Measurements from ENCODE around the gene RSBN1L. TPM values are rescaled to one million over a fixed set of nuclear protein-coding genes. Genes with fewer than 3 reads are reported as not detected.

RSBN1L gene
- polyA plus RNA-seq, 1 donor from 2014 or later, result 24.7 TPM

DNA sequence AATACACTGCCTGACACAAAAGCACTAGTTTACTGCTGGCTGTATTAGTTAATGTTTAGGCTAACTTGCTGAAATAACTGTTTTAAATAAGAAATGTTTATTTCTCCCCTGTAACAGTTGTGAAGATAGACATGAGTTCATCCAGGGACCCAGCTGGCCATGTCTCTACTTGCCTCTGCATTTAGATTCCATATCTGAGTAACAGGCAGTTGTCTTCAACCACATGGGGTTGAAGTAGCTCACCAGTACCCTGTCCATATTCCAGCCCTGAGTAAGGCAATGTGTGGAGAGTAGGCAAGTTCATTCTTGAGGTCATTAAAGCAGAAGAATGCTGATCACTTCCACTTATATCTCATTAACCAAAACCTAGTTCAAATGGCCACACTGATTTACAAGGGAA is 31.1 kb upstream of the RSBN1L start:
- Histone ChIP-seq H2AFZ (ENCODE audit: low read depth, low read length) (no peak overlapping the region), H3K27me3 (ENCODE audit: insufficient read depth, low read depth, low read length) (no peaks in the 10 kb centered on the region), H3K36me3 (ENCODE audit: insufficient read depth, low read length) (no peaks in the 10 kb centered on the region), H3K9me3 (ENCODE audit: low read length) (no peaks in the 10 kb centered on the region), H4K20me1 (ENCODE audit: insufficient read depth) (no peaks in the 10 kb centered on the region), H3F3A (ENCODE audit: insufficient read depth, low read length, poor library complexity, severe bottlenecking) (no peaks in the 10 kb centered on the region), H3K27ac (ENCODE audit: low read length) (no peak overlapping the region), H3K4me2 (ENCODE audit: low read length) (no peak overlapping the region), H3K79me2 (replicated peaks; ENCODE audit: insufficient read depth, low read length) (no peaks in the 10 kb centered on the region), H3K9ac (ENCODE audit: low read length) (no peak overlapping the region), H3K4me3 (ENCODE audit: low read length) (no peak overlapping the region), H3K9me2 (ENCODE audit: insufficient read depth, low read length) (no peaks in the 10 kb centered on the region)
- TF ChIP-seq, protein P1, sequence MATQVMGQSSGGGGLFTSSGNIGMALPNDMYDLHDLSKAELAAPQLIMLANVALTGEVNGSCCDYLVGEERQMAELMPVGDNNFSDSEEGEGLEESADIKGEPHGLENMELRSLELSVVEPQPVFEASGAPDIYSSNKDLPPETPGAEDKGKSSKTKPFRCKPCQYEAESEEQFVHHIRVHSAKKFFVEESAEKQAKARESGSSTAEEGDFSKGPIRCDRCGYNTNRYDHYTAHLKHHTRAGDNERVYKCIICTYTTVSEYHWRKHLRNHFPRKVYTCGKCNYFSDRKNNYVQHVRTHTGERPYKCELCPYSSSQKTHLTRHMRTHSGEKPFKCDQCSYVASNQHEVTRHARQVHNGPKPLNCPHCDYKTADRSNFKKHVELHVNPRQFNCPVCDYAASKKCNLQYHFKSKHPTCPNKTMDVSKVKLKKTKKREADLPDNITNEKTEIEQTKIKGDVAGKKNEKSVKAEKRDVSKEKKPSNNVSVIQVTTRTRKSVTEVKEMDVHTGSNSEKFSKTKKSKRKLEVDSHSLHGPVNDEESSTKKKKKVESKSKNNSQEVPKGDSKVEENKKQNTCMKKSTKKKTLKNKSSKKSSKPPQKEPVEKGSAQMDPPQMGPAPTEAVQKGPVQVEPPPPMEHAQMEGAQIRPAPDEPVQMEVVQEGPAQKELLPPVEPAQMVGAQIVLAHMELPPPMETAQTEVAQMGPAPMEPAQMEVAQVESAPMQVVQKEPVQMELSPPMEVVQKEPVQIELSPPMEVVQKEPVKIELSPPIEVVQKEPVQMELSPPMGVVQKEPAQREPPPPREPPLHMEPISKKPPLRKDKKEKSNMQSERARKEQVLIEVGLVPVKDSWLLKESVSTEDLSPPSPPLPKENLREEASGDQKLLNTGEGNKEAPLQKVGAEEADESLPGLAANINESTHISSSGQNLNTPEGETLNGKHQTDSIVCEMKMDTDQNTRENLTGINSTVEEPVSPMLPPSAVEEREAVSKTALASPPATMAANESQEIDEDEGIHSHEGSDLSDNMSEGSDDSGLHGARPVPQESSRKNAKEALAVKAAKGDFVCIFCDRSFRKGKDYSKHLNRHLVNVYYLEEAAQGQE (IDR thresholded peaks at IDR 0.05; ENCODE audit: borderline replicate concordance), result no peak
- TF ChIP-seq EZH2 (IDR thresholded peaks at IDR 0.05; ENCODE audit: borderline replicate concordance, insufficient read depth, low read length, poor library complexity, severe bottlenecking), result no peak
- TF ChIP-seq EP300 (conservative IDR thresholded peaks at IDR 0.05; ENCODE audit: poor library complexity, severe bottlenecking), result no peak
- no peak for TF ChIP-seq SMC3 (conservative IDR thresholded peaks at IDR 0.05; ENCODE audit: poor library complexity)
- TF ChIP-seq POLR2AphosphoS5 (IDR thresholded peaks at IDR 0.05), result no peak
- TF ChIP-seq TAF1 (IDR thresholded peaks at IDR 0.05; ENCODE audit: low read depth), result no peak
- TF ChIP-seq MXI1 (conservative IDR thresholded peaks at IDR 0.05; ENCODE audit: poor library complexity, severe bottlenecking), result no peak
- TF ChIP-seq, protein P2, sequence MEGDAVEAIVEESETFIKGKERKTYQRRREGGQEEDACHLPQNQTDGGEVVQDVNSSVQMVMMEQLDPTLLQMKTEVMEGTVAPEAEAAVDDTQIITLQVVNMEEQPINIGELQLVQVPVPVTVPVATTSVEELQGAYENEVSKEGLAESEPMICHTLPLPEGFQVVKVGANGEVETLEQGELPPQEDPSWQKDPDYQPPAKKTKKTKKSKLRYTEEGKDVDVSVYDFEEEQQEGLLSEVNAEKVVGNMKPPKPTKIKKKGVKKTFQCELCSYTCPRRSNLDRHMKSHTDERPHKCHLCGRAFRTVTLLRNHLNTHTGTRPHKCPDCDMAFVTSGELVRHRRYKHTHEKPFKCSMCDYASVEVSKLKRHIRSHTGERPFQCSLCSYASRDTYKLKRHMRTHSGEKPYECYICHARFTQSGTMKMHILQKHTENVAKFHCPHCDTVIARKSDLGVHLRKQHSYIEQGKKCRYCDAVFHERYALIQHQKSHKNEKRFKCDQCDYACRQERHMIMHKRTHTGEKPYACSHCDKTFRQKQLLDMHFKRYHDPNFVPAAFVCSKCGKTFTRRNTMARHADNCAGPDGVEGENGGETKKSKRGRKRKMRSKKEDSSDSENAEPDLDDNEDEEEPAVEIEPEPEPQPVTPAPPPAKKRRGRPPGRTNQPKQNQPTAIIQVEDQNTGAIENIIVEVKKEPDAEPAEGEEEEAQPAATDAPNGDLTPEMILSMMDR (IDR thresholded peaks at IDR 0.05; ENCODE audit: poor library complexity, severe bottlenecking), result no peak
- TF ChIP-seq RAD21 (conservative IDR thresholded peaks at IDR 0.05), result no peak

DNA sequence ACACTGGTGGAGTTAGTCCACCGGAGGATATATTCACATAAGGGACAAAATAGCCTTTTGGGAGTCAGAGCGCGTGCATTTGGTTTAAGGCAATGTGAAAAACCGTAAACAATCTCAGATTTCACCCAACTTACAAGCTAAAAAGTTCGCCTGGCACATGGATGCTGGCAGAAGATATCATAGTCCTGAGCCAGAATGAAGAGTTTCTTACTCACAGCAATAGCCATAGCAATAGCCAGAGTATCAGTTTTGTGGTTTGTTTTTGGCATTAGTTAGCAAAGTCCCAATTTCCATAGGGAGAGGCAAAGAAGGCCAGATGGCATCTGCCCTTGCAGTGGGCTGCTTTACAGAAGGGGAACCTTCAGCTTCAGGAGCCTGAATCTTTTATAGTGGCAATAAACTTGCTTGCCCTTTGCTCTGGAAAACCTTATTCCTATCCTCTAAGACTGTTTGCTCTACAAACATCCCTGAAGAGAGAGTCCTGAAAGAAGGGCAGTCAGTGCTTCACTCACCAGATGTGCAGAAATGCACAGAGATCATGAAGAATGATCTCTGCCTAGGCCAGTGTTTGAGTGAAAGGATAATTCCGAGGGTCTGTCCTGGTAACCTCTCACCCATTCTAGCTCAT is 28.7 kb upstream of the RSBN1L start:
- Histone ChIP-seq H3K4me2 (ENCODE audit: low read length) (no peak overlapping the region), H3K27me3 (ENCODE audit: insufficient read depth, low read depth, low read length) (no peaks in the 10 kb centered on the region), H3K9me3 (ENCODE audit: low read length) (no peaks in the 10 kb centered on the region), H2AFZ (ENCODE audit: low read depth, low read length) (no peak overlapping the region), H3F3A (ENCODE audit: insufficient read depth, low read length, poor library complexity, severe bottlenecking) (no peaks in the 10 kb centered on the region), H3K27ac (ENCODE audit: low read length) (no peak overlapping the region), H3K4me3 (ENCODE audit: low read length) (no peak overlapping the region), H3K9me2 (ENCODE audit: insufficient read depth, low read length) (no peaks in the 10 kb centered on the region), H4K20me1 (ENCODE audit: insufficient read depth) (no peaks in the 10 kb centered on the region), H3K79me2 (replicated peaks; ENCODE audit: insufficient read depth, low read length) (no peaks in the 10 kb centered on the region), H3K36me3 (ENCODE audit: insufficient read depth, low read length) (no peaks in the 10 kb centered on the region), H3K9ac (ENCODE audit: low read length) (no peak overlapping the region)
- no peak for TF ChIP-seq MXI1 (conservative IDR thresholded peaks at IDR 0.05; ENCODE audit: poor library complexity, severe bottlenecking)
- no peak for TF ChIP-seq POLR2AphosphoS5 (IDR thresholded peaks at IDR 0.05)
- TF ChIP-seq, protein P1 (IDR thresholded peaks at IDR 0.05; ENCODE audit: borderline replicate concordance), result no peak
- no peak for TF ChIP-seq EZH2 (IDR thresholded peaks at IDR 0.05; ENCODE audit: borderline replicate concordance, insufficient read depth, low read length, poor library complexity, severe bottlenecking)
- TF ChIP-seq TAF1 (IDR thresholded peaks at IDR 0.05; ENCODE audit: low read depth), result no peak
- TF ChIP-seq, protein P2 (IDR thresholded peaks at IDR 0.05; ENCODE audit: poor library complexity, severe bottlenecking), result no peak
- no peak for TF ChIP-seq EP300 (conservative IDR thresholded peaks at IDR 0.05; ENCODE audit: poor library complexity, severe bottlenecking)
- no peak for TF ChIP-seq RAD21 (conservative IDR thresholded peaks at IDR 0.05)
- TF ChIP-seq SMC3 (conservative IDR thresholded peaks at IDR 0.05; ENCODE audit: poor library complexity), result no peak
